A549 (cell line): Measurements from ENCODE around the gene BCAS3. TPM values are rescaled to one million over a fixed set of nuclear protein-coding genes. Genes with fewer than 3 reads are reported as not detected.

ENCODE experiments used
- ATAC-seq, 2 experiments: fragments of 200-7000 bp in 1 of 2; fragments of >200 bp in 1 of 2; cut with Nextera tagmentation in 1 of 2; cut with Tn5 transposase in 1 of 2; 3 replicates each; pipeline versions ENCODE4 v1.8.0 to v1.9.1; 2018 to 2020; ENCODE audit warnings: mild to moderate bottlenecking in 1 of 2, moderate library complexity in 1 of 2
- CTCF ChIA-PET: fragments of 300-600 bp; sonication (Branson Sonifier 250); formaldehyde crosslinking; extraction: SDS; loops from one replicate; lab custom pipeline; 2021; ENCODE audit warnings: antibody characterized with exemption, inconsistent platforms; lab: Yijun Ruan, JAX
- POLR2A ChIA-PET: fragments of 350-600 bp; formaldehyde crosslinking; extraction: SDS; loops from one replicate; lab custom pipeline; 2021; ENCODE audit warnings: antibody characterized with exemption, inconsistent platforms; lab: Yijun Ruan, JAX
- DNase-seq, 2 experiments: peaks; one replicate each; pipeline versions ENCODE4 v3.0.0 to v3.0.0-alpha.2; 2011 to 2016; ENCODE audit warnings: low read depth in 1 of 2, low spot score in 1 of 2
- FAIRE-seq: peaks from 2 replicates; lab custom pipeline; 2011; peaks lifted over from hg19 to GRCh38; lab: Jason Lieb, UNC
- H3K27ac ChIP-seq, 2 experiments: fragments of >200 bp; sonication (Bioruptor Twin); formaldehyde crosslinking; 3 replicates each; pipeline ENCODE4 v1.5.1; 2016 to 2017
- H3K4me1 ChIP-seq: fragments of >200 bp; sonication (Bioruptor Twin); formaldehyde crosslinking; 3 replicates; pipeline ENCODE4 v1.6.1; 2016
- H3K4me2 ChIP-seq: fragments of >200 bp; sonication (Bioruptor Twin); formaldehyde crosslinking; 3 replicates; pipeline ENCODE4 v1.6.1; 2016
- H3K4me3 ChIP-seq: fragments of >200 bp; sonication (Bioruptor Twin); formaldehyde crosslinking; 3 replicates; pipeline ENCODE4 v1.5.1; 2016
- H3K9me3 ChIP-seq: fragments of >200 bp; sonication (Bioruptor Twin); formaldehyde crosslinking; 3 replicates; pipeline ENCODE4 v1.6.1; 2016
- CBX8 ChIP-seq: fragments of 200-600 bp; sonication (generic); IDR thresholded peaks from 2 replicates; pipeline ENCODE4 v1.6.1; 2016
- CHD2 ChIP-seq: fragments of 150-350 bp; IDR thresholded peaks from 2 replicates; pipeline ENCODE4 v1.6.1; 2014; ENCODE audit warnings: low read length; ENCODE audit not compliant: partially characterized antibody
- CTCF ChIP-seq: fragments of >200 bp; sonication (Bioruptor Twin); formaldehyde crosslinking; IDR thresholded peaks from 3 replicates; pipeline ENCODE4 v1.5.1; 2016
- EHMT2 ChIP-seq: fragments of 200-600 bp; sonication (generic); IDR thresholded peaks from 2 replicates; pipeline ENCODE4 v1.6.1; 2016; ENCODE audit warnings: antibody characterized with exemption, low read depth, mild to moderate bottlenecking, moderate library complexity
- ESRRA ChIP-seq: fragments of 150-350 bp; IDR thresholded peaks from 2 replicates; pipeline ENCODE4 v1.6.1; 2014; ENCODE audit warnings: mild to moderate bottlenecking, low read length, borderline replicate concordance
- HEYL ChIP-seq: fragments of 250-450 bp; sonication (Bioruptor Pico); IDR thresholded peaks from 2 replicates; pipeline ENCODE4 v1.8.0; 2021; ENCODE audit warnings: mild to moderate bottlenecking, moderate library complexity
- HOXA7 ChIP-seq: fragments of 250-450 bp; sonication (Bioruptor Pico); IDR thresholded peaks from 2 replicates; pipeline ENCODE4 v1.5.0; 2020; ENCODE audit warnings: mild to moderate bottlenecking, moderate library complexity
- HOXB13 ChIP-seq: fragments of 250-450 bp; sonication (Bioruptor Pico); IDR thresholded peaks from 2 replicates; pipeline ENCODE4 v1.5.0; 2020; ENCODE audit warnings: low read depth, mild to moderate bottlenecking, moderate library complexity
- JUN ChIP-seq, 2 experiments: fragments of >200 bp; sonication (Bioruptor Twin); formaldehyde crosslinking; IDR thresholded peaks; 2 replicates in 1 of 2; 3 replicates in 1 of 2; pipeline ENCODE4 v1.6.1; 2016 to 2017
- JUNB ChIP-seq: fragments of >200 bp; sonication (Bioruptor Twin); formaldehyde crosslinking; IDR thresholded peaks from 2 replicates; pipeline ENCODE4 v1.6.1; 2016
- KDM1A ChIP-seq: fragments of 200-600 bp; sonication (generic); IDR thresholded peaks from 2 replicates; pipeline ENCODE4 v1.6.1; 2016; ENCODE audit warnings: low read depth, mild to moderate bottlenecking
- MAFK ChIP-seq: fragments of 450-650 bp; IDR thresholded peaks from 2 replicates; pipeline ENCODE4 v1.6.1; 2014; ENCODE audit not compliant: partially characterized antibody
- MYC ChIP-seq: IDR thresholded peaks from 2 replicates; pipeline ENCODE4 v1.6.1; 2012; ENCODE audit warnings: mild to moderate bottlenecking, inconsistent platforms, low read length, improper control_type of control experiment, borderline replicate concordance
- POLR2AphosphoS2 ChIP-seq: conservative IDR thresholded peaks from 2 replicates; pipeline ENCODE4 v1.6.1; 2012; ENCODE audit warnings: low read length, improper control_type of control experiment, inconsistent platforms
- RARB ChIP-seq: fragments of 250-450 bp; sonication (Bioruptor Pico); IDR thresholded peaks from 2 replicates; pipeline ENCODE4 v1.8.0; 2021; ENCODE audit warnings: mild to moderate bottlenecking, moderate library complexity
- RCOR1 ChIP-seq: fragments of 150-350 bp; IDR thresholded peaks from 2 replicates; pipeline ENCODE4 v1.6.1; 2014; ENCODE audit warnings: antibody characterized with exemption, low read length, low read depth
- RNF2 ChIP-seq: fragments of 200-600 bp; sonication (generic); IDR thresholded peaks from 2 replicates; pipeline ENCODE4 v1.6.1; 2016; ENCODE audit warnings: low read depth, mild to moderate bottlenecking, antibody characterized with exemption, moderate library complexity, borderline replicate concordance
- TP53 ChIP-seq: fragments of 250-450 bp; sonication (Bioruptor Pico); IDR thresholded peaks from 2 replicates; pipeline ENCODE4 v1.5.0; 2021; ENCODE audit warnings: mild to moderate bottlenecking, moderate library complexity
- ZC3H11A ChIP-seq: fragments of 450-650 bp; IDR thresholded peaks from 2 replicates; pipeline ENCODE4 v1.6.1; 2014; ENCODE audit warnings: antibody characterized with exemption, mild to moderate bottlenecking
- ZNF302 ChIP-seq: fragments of 250-450 bp; sonication (Bioruptor Pico); IDR thresholded peaks from 2 replicates; pipeline ENCODE4 v1.9.0; 2021; ENCODE audit warnings: inconsistent platforms, mild to moderate bottlenecking, moderate library complexity
- WGBS: methylation state at CpG from one replicate; pipeline ENCODE4 v1.1.6; 2017; ENCODE audit errors: missing lambda C conversion rate; 5-methylcytosine and 5-hydroxymethylcytosine counted together
- polyA plus RNA-seq, 4 experiments: library from polyadenylated mRNA; depleted of rRNA in 3 of 4; stranded (reverse); fragments of >200 nt; fragmentation: RNase III in 1 of 4; extraction: RNeasy Plus Mini Kit Qiagen cat#74134 plus additional on column Dnase treatment in 1 of 4; gene quantifications; 2 replicates in 3 of 4; 3 replicates in 1 of 4; pipeline ENCODE4 v1.2.3, GENCODE V29; 2011 to 2017
- TF ChIP-seq, protein P1 (sequence below): IDR thresholded peaks from 2 replicates; pipeline ENCODE4 v1.6.1; 2012
- TF ChIP-seq, protein P2 (sequence below): fragments of 250-450 bp; sonication (Bioruptor Pico); IDR thresholded peaks from 2 replicates; pipeline ENCODE4 v1.5.0; 2020; ENCODE audit warnings: low read depth, mild to moderate bottlenecking, moderate library complexity

Gene BCAS3
- polyA plus RNA-seq, 2 of the 4 experiments (the other 2 are of a cell fraction), result 14.7 to 43.4 TPM

DNA sequence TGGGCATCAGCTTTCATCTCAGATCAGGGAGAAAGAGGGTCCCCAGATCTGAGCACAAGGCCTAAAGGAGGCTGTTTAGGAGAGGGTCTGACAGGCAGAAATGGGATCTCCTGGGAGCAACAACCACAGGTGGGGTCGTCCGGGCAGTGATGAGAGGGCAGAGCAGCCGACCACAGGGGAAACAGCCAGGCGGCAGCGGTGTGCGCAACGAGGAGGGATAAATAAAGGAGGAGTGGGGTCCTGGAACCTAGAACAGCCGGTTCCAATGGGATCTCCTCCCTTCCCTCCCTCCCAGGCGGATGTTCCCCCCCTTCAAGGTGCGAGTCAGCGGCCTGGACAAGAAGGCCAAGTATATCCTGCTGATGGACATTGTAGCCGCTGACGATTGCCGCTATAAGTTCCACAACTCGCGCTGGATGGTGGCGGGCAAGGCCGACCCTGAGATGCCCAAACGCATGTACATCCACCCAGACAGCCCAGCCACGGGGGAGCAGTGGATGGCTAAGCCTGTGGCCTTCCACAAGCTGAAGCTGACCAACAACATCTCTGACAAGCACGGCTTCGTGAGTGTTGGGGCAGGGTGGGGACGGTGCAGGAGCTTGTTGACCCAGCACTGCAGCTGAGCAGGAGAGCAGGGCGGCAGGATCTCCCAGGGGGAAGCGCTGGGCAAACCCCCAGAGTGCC is 723.9 kb downstream of the BCAS3 start:
- Histone ChIP-seq H3K9me3 (no peaks in the 10 kb centered on the region), H3K4me3 (no peak overlapping the region; the same call in 2 of the 3 replicates), H3K4me1 (peaks cover 10% of the 10 kb centered on the region; the same call in 2 of the 3 replicates), H3K27ac (no peak overlapping the region), H3K4me2 (peak overlapping the region; percentile 80; the same call in 2 of the 3 replicates)
- ChIA-PET POLR2A (no interaction called here), CTCF (interaction anchor here (1.0 to 7.0 kb wide), 8 partner anchors 10 to 681 kb away, joined by 3 to 67 read pairs (median 4); no protein-coding TSS in a partner anchor)
- FAIRE-seq, result no peak
- no peak for DNase-seq
- no peak for ATAC-seq
- TF ChIP-seq CTCF (no peak), TP53 (CRISPR knock-in tag) (no peak), MAFK (no peak), RARB (no peak), JUNB (no peak), ESRRA (no peak), RNF2 (no peak), JUN (IDR thresholded peaks at IDR 0.05) (no peak), ZNF302 (CRISPR knock-in tag) (no peak)
- WGBS, result 92% methylated on average over 25 of the region's 25 CpGs

GRCh38 chr17:61402073-61402541 is 724.5 kb downstream of the BCAS3 start:
- H3K27ac ChIP-seq, result no peak overlapping the region
- WGBS, result 87% methylated on average over 10 of the region's 11 CpGs
- DNase-seq (no peak), ATAC-seq (no peak), FAIRE-seq (no peak)
- POLR2A ChIA-PET, result no interaction called here
- H3K4me3 ChIP-seq, result no peak overlapping the region
- TF ChIP-seq ZC3H11A (no peak), CTCF (no peak), HEYL (CRISPR knock-in tag) (no peak), RCOR1 (no peak), POLR2AphosphoS2 (no peak), CHD2 (no peak), HOXB13 (CRISPR knock-in tag) (no peak), MYC (no peak), CBX8 (no peak), EHMT2 (no peak), HOXA7 (CRISPR knock-in tag) (no peak), TP53 (CRISPR knock-in tag) (no peak), KDM1A (no peak)
- TF ChIP-seq, protein P1, sequence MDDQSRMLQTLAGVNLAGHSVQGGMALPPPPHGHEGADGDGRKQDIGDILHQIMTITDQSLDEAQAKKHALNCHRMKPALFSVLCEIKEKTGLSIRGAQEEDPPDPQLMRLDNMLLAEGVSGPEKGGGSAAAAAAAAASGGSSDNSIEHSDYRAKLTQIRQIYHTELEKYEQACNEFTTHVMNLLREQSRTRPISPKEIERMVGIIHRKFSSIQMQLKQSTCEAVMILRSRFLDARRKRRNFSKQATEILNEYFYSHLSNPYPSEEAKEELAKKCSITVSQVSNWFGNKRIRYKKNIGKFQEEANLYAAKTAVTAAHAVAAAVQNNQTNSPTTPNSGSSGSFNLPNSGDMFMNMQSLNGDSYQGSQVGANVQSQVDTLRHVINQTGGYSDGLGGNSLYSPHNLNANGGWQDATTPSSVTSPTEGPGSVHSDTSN, result no peak
- TF ChIP-seq, protein P2, sequence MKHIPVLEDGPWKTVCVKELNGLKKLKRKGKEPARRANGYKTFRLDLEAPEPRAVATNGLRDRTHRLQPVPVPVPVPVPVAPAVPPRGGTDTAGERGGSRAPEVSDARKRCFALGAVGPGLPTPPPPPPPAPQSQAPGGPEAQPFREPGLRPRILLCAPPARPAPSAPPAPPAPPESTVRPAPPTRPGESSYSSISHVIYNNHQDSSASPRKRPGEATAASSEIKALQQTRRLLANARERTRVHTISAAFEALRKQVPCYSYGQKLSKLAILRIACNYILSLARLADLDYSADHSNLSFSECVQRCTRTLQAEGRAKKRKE, result no peak
- no peak overlapping the region for H3K4me2 ChIP-seq
- no peaks in the 10 kb centered on the region for H3K9me3 ChIP-seq
- H3K4me1 ChIP-seq, result peaks cover 10% of the 10 kb centered on the region; the same call in 2 of the 3 replicates
- CTCF ChIA-PET, result interaction anchor here (1.8 to 7.0 kb wide), 3 partner anchors 10 to 243 kb away, joined by 4 to 67 read pairs (median 5); no protein-coding TSS in a partner anchor
